ENCODE measurements around the gene MPV17.
A peak's percentile ranks its signal among the peaks of the same experiment; 100 is the strongest.
"Not testable (repeated sequence)": the region's sequence is repeated elsewhere in the genome, so short reads cannot be mapped to it uniquely, and the experiment has no call there.

MPV17 gene

GRCh38 chr2:27322766-27323595, at the start of gene MPV17:
Gene MPV17 (minus strand): TSS chr2:27323097. CDS start chr2:27322517, 580 bp downstream.
- DNase-seq, result peak; percentile 92 to 94 (median 94)

GRCh38 chr2:27370816-27371620, 48.1 kb upstream of the MPV17 start:
- peak in 2 of 3 experiments; percentile 15 to 61 for DNase-seq

GRCh38 chr2:27370026-27370815, 47.3 kb upstream of the MPV17 start, which contains the start of the genes EIF2B4 and SNX17:
Gene EIF2B4 (minus strand): TSS chr2:27370338. CDS start chr2:27370314, 24 bp downstream.
Gene SNX17 (plus strand): TSS chr2:27370616. CDS start chr2:27370744, 128 bp downstream.
- DNase-seq, result peak; percentile 99 to 100 (median 99)

GRCh38 chr2:27369471-27370025, 46.7 kb upstream of the MPV17 start:
- peak in 1 of 3 experiments; percentile 85 for DNase-seq

GRCh38 chr2:27363933-27364332, 41.0 kb upstream of the MPV17 start:
- no peak for DNase-seq

GRCh38 chr2:27362678-27363420, 40.0 kb upstream of the MPV17 start:
- DNase-seq, result no peak

GRCh38 chr2:27356382-27357181, 33.7 kb upstream of the MPV17 start, which contains the start of gene GTF3C2:
Gene GTF3C2 (minus strand): TSS chr2:27356764. CDS start chr2:27343554, 13,210 bp downstream.
- peak; percentile 98 to 100 (median 99) for DNase-seq

- DNase-seq, result peak in 1 of 3 experiments; percentile 84
These were observed 33.1 kb upstream of the MPV17 start for GRCh38 chr2:27356056-27356381.

- no peak for DNase-seq
These were observed 31.7 kb upstream of the MPV17 start for GRCh38 chr2:27354597-27354927.

GRCh38 chr2:27353762-27354596, 31.1 kb upstream of the MPV17 start:
- no peak for DNase-seq

GRCh38 chr2:27353386-27353761, 30.5 kb upstream of the MPV17 start:
- DNase-seq, result not testable (repeated sequence)

GRCh38 chr2:27351802-27352598, 29.1 kb upstream of the MPV17 start:
- no peak for DNase-seq

GRCh38 chr2:27350106-27350693, 27.3 kb upstream of the MPV17 start:
- DNase-seq, result no peak

GRCh38 chr2:27347641-27348040, 24.7 kb upstream of the MPV17 start:
- no peak for DNase-seq

- no peak for DNase-seq
These were observed 13.3 kb upstream of the MPV17 start for GRCh38 chr2:27336173-27336572.

GRCh38 chr2:27335311-27335710, 12.4 kb upstream of the MPV17 start:
- DNase-seq, result no peak

GRCh38 chr2:27324720-27325119, 1.8 kb upstream of the MPV17 start:
- DNase-seq, result no peak

- peak in 1 of 3 experiments; percentile 47 for DNase-seq
These were observed 844 bp upstream of the MPV17 start for GRCh38 chr2:27323596-27324285.

Measured in NCI-H1417 (cell line).